OCI-LY3 (cell line): ENCODE data around the gene SOWAHA.

Experiments
- EZH2phosphoT487 ChIP-seq: fragments of 200-600 bp; shearing (Covaris generic); IDR thresholded peaks from 2 replicates; pipeline ENCODE4 v1.6.1; 2018; ENCODE audit warnings: antibody characterized with exemption, mixed run types, low read depth
- TF ChIP-seq, protein P1 (sequence below): fragments of 200-600, 300-600 bp; sonication (generic); IDR thresholded peaks from 2 replicates; pipeline ENCODE4 v1.5.1; 2014; ENCODE audit warnings: antibody characterized with exemption, low read length, low read depth

DNA sequence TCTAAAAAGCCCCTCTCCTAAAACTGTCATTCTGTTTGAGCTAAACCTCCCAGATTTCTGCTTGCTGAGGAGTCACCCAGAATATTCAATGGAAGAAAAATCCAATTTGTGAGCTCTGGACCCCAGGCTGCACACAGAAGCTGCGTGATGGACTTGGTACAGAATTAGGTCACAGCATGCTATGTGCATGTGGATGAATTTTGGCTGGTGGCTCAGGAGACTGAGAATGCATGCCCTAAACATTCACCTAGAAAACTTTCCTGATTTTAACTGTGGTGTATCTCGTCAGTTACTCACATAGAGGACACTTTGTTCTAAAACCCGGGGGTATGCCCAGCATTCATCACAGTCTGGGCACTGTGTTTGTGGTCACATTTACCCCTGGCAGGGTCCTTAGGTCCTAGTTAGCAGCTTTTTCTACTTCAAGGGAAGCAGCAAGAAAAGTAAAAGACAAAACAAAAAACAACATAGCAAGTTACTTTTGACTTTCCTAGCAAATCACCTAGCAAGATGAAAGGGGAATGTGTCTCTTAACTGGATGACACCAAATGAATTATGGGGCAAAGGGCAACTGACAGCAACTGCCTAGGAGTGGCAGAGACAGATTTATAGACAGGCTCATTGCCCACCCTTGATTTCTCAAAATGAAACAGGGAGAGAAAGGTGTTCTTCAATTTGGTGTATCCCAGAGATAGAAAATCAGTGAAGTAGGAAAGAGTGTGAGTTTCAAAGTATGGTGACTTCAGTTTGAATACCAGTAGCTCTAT, 25.6 kb downstream of the SOWAHA start:
- TF ChIP-seq, protein P1, sequence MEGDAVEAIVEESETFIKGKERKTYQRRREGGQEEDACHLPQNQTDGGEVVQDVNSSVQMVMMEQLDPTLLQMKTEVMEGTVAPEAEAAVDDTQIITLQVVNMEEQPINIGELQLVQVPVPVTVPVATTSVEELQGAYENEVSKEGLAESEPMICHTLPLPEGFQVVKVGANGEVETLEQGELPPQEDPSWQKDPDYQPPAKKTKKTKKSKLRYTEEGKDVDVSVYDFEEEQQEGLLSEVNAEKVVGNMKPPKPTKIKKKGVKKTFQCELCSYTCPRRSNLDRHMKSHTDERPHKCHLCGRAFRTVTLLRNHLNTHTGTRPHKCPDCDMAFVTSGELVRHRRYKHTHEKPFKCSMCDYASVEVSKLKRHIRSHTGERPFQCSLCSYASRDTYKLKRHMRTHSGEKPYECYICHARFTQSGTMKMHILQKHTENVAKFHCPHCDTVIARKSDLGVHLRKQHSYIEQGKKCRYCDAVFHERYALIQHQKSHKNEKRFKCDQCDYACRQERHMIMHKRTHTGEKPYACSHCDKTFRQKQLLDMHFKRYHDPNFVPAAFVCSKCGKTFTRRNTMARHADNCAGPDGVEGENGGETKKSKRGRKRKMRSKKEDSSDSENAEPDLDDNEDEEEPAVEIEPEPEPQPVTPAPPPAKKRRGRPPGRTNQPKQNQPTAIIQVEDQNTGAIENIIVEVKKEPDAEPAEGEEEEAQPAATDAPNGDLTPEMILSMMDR, result no peak
- no peak for TF ChIP-seq EZH2phosphoT487
